ENCODE results near the gene GALNT10. TPM values are rescaled to one million over a fixed set of nuclear protein-coding genes. Genes with fewer than 3 reads are reported as not detected.

Gene GALNT10
- polyA plus RNA-seq, 2 of the 4 experiments (the other 2 are of a cell fraction) = 110 to 156 TPM

DNA sequence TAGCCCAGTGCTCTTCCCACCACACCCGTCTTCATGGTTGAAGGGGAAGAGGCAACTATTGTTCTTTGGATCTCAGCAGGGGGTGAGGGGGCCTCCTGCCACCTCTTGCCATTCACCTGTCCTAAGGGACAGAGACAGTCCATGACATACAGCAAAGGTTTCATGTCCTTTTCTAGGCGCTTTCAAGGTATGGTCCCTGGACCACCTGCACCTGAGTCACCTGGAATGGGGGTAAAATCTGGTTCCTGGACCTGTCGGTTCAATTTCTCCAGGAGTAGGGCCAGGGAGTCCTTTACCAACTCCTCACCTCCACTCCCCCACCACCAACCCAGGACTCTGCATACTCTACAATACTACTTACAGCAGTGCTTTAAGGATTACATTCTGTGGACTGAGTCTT is 221.8 kb downstream of the GALNT10 start:
- Histone ChIP-seq H3K4me1 (no peaks in the 10 kb centered on the region), H3K4me2 (no peak overlapping the region), H3K9me3 (no peaks in the 10 kb centered on the region), H3K27ac (no peak overlapping the region), H3K4me3 (no peak overlapping the region)
- WGBS (ENCODE audit: missing lambda C conversion rate) = 96% methylated on average over 3 of the region's 3 CpGs
- POLR2A ChIA-PET = no interaction called here
- FAIRE-seq (no peak), DNase-seq (ENCODE audit: low read depth in 1 of 2, low spot score in 1 of 2) (no peak), ATAC-seq (no peak)
- TF ChIP-seq RCOR1 (IDR thresholded peaks at IDR 0.05; ENCODE audit: low read depth, low read length) = no peak
- TF ChIP-seq, protein P1, sequence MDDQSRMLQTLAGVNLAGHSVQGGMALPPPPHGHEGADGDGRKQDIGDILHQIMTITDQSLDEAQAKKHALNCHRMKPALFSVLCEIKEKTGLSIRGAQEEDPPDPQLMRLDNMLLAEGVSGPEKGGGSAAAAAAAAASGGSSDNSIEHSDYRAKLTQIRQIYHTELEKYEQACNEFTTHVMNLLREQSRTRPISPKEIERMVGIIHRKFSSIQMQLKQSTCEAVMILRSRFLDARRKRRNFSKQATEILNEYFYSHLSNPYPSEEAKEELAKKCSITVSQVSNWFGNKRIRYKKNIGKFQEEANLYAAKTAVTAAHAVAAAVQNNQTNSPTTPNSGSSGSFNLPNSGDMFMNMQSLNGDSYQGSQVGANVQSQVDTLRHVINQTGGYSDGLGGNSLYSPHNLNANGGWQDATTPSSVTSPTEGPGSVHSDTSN (IDR thresholded peaks at IDR 0.05) = no peak
- TF ChIP-seq KDM5A (IDR thresholded peaks at IDR 0.05) = no peak
- no peak for TF ChIP-seq ESRRA (IDR thresholded peaks at IDR 0.05; ENCODE audit: borderline replicate concordance, low read length)
- TF ChIP-seq MYC (IDR thresholded peaks at IDR 0.05; ENCODE audit: borderline replicate concordance, low read length) = no peak
- CTCF ChIA-PET = no interaction called here

DNA sequence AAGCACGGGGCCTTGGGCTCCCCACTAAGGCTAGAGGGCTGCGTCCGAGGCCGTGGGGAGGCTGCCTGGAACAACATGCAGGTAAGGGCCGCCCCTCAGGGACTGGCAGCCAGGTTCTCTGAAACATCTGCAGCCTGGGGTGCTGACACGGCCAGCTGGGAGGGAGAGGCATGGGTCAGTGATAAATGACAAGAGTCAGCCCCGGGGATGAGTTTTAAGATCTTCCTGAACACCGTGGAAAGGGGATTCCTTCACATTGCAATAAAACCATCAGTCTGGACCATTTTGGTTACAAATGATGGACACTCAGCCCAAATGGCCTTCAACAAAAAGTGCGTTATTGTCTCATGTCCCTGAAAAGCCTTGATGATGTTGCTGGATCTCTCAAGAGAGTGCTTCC is 222.4 kb downstream of the GALNT10 start:
- no peak for ATAC-seq
- H3K4me1 ChIP-seq = no peaks in the 10 kb centered on the region
- H3K4me2 ChIP-seq = no peak overlapping the region
- WGBS (ENCODE audit: missing lambda C conversion rate) = 99% methylated on average over 8 of the region's 9 CpGs
- no peaks in the 10 kb centered on the region for H3K9me3 ChIP-seq
- FAIRE-seq = no peak
- ChIA-PET CTCF (interaction anchor here (0.7 kb wide), 1 partner anchor 293 kb away, joined by 3 read pairs; no protein-coding TSS in a partner anchor), POLR2A (no interaction called here)
- H3K4me3 ChIP-seq = no peak overlapping the region
- TF ChIP-seq, protein P2, sequence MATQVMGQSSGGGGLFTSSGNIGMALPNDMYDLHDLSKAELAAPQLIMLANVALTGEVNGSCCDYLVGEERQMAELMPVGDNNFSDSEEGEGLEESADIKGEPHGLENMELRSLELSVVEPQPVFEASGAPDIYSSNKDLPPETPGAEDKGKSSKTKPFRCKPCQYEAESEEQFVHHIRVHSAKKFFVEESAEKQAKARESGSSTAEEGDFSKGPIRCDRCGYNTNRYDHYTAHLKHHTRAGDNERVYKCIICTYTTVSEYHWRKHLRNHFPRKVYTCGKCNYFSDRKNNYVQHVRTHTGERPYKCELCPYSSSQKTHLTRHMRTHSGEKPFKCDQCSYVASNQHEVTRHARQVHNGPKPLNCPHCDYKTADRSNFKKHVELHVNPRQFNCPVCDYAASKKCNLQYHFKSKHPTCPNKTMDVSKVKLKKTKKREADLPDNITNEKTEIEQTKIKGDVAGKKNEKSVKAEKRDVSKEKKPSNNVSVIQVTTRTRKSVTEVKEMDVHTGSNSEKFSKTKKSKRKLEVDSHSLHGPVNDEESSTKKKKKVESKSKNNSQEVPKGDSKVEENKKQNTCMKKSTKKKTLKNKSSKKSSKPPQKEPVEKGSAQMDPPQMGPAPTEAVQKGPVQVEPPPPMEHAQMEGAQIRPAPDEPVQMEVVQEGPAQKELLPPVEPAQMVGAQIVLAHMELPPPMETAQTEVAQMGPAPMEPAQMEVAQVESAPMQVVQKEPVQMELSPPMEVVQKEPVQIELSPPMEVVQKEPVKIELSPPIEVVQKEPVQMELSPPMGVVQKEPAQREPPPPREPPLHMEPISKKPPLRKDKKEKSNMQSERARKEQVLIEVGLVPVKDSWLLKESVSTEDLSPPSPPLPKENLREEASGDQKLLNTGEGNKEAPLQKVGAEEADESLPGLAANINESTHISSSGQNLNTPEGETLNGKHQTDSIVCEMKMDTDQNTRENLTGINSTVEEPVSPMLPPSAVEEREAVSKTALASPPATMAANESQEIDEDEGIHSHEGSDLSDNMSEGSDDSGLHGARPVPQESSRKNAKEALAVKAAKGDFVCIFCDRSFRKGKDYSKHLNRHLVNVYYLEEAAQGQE (IDR thresholded peaks at IDR 0.05) = no peak
- TF ChIP-seq, protein P3, sequence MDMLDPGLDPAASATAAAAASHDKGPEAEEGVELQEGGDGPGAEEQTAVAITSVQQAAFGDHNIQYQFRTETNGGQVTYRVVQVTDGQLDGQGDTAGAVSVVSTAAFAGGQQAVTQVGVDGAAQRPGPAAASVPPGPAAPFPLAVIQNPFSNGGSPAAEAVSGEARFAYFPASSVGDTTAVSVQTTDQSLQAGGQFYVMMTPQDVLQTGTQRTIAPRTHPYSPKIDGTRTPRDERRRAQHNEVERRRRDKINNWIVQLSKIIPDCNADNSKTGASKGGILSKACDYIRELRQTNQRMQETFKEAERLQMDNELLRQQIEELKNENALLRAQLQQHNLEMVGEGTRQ (IDR thresholded peaks at IDR 0.05) = no peak
- TF ChIP-seq FOSL2 (IDR thresholded peaks at IDR 0.05) (no peak), FOSL2 (CRISPR knock-in tag; IDR thresholded peaks at IDR 0.05) (no peak), PHF8 (IDR thresholded peaks at IDR 0.05; ENCODE audit: borderline replicate concordance, low read depth) (no peak), RAD21 (conservative IDR thresholded peaks at IDR 0.05 in 1 of 2, IDR thresholded peaks at IDR 0.05 in 1 of 2) (no peak), FOSB (CRISPR knock-in tag; IDR thresholded peaks at IDR 0.05) (no peak), CHD4 (IDR thresholded peaks at IDR 0.05; ENCODE audit: borderline replicate concordance) (no peak)
- TF ChIP-seq, protein P4, sequence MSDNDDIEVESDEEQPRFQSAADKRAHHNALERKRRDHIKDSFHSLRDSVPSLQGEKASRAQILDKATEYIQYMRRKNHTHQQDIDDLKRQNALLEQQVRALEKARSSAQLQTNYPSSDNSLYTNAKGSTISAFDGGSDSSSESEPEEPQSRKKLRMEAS (IDR thresholded peaks at IDR 0.05) = no peak
- DNase-seq (ENCODE audit: low read depth in 1 of 2, low spot score in 1 of 2) = no peak
- no peak overlapping the region for H3K27ac ChIP-seq

DNA sequence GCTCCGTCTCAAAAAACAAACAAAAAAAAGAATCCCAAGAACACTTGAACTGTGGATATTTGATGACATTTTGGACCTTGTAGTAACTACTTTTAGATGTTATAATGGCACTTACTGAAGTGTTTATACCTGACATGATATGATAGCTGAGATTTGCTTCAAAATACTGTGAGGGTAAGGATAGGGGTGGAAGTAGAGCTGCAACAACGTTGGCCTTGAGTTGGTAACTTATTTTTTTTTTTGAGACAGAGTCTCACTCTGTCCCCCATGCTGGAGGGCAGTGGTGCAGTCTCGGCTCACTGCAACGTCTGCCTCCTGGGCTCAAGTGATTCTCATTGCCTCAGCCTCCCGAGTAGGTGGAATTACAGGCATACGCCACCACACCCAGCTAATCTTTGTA is 224.6 kb downstream of the GALNT10 start:
- no peaks in the 10 kb centered on the region for H3K4me1 ChIP-seq
- DNase-seq (ENCODE audit: low read depth in 1 of 2, low spot score in 1 of 2) = no peak
- no peak for ATAC-seq
- 73% methylated on average over 6 of the region's 6 CpGs for WGBS (ENCODE audit: missing lambda C conversion rate)
- TF ChIP-seq BHLHE40 (IDR thresholded peaks at IDR 0.05; ENCODE audit: low read depth, low read length) = no peak
- no peak for TF ChIP-seq TP53 (CRISPR knock-in tag; IDR thresholded peaks at IDR 0.05)
- H3K9me3 ChIP-seq = no peaks in the 10 kb centered on the region
- H3K4me3 ChIP-seq = no peak overlapping the region
- H3K4me2 ChIP-seq = no peak overlapping the region
- ChIA-PET POLR2A (no interaction called here), CTCF (interaction anchor here (0.6 to 5.1 kb wide), 3 partner anchors 10 to 351 kb away, joined by 3 to 30 read pairs (median 3); no protein-coding TSS in a partner anchor)
- H3K27ac ChIP-seq = no peak overlapping the region
- FAIRE-seq = no peak
